A549 (cell line): ENCODE data around the gene SH2D1A. TPM values are rescaled to one million over a fixed set of nuclear protein-coding genes. Genes with fewer than 3 reads are reported as not detected.

Source experiments
- ATAC-seq, 2 experiments: fragments of 200-7000 bp in 1 of 2; fragments of >200 bp in 1 of 2; cut with Nextera tagmentation in 1 of 2; cut with Tn5 transposase in 1 of 2; 3 replicates each; pipeline versions ENCODE4 v1.8.0 to v1.9.1; 2018 to 2020; ENCODE audit warnings: mild to moderate bottlenecking in 1 of 2, moderate library complexity in 1 of 2
- CTCF ChIA-PET: fragments of 300-600 bp; sonication (Branson Sonifier 250); formaldehyde crosslinking; extraction: SDS; loops from one replicate; lab custom pipeline; 2021; ENCODE audit warnings: antibody characterized with exemption, inconsistent platforms; lab: Yijun Ruan, JAX
- POLR2A ChIA-PET: fragments of 350-600 bp; formaldehyde crosslinking; extraction: SDS; loops from one replicate; lab custom pipeline; 2021; ENCODE audit warnings: antibody characterized with exemption, inconsistent platforms; lab: Yijun Ruan, JAX
- DNase-seq, 2 experiments: peaks; one replicate each; pipeline versions ENCODE4 v3.0.0 to v3.0.0-alpha.2; 2011 to 2016; ENCODE audit warnings: low read depth in 1 of 2, low spot score in 1 of 2
- FAIRE-seq: peaks from 2 replicates; lab custom pipeline; 2011; peaks lifted over from hg19 to GRCh38; lab: Jason Lieb, UNC
- H3K27ac ChIP-seq, 2 experiments: fragments of >200 bp; sonication (Bioruptor Twin); formaldehyde crosslinking; 3 replicates each; pipeline ENCODE4 v1.5.1; 2016 to 2017
- H3K4me1 ChIP-seq: fragments of >200 bp; sonication (Bioruptor Twin); formaldehyde crosslinking; 3 replicates; pipeline ENCODE4 v1.6.1; 2016
- H3K4me2 ChIP-seq: fragments of >200 bp; sonication (Bioruptor Twin); formaldehyde crosslinking; 3 replicates; pipeline ENCODE4 v1.6.1; 2016
- H3K4me3 ChIP-seq: fragments of >200 bp; sonication (Bioruptor Twin); formaldehyde crosslinking; 3 replicates; pipeline ENCODE4 v1.5.1; 2016
- H3K9me3 ChIP-seq: fragments of >200 bp; sonication (Bioruptor Twin); formaldehyde crosslinking; 3 replicates; pipeline ENCODE4 v1.6.1; 2016
- CBX2 ChIP-seq: fragments of 200-600 bp; sonication (generic); IDR thresholded peaks from 2 replicates; pipeline ENCODE4 v1.6.1; 2016; ENCODE audit warnings: low read depth, mild to moderate bottlenecking, borderline replicate concordance
- CBX8 ChIP-seq: fragments of 200-600 bp; sonication (generic); IDR thresholded peaks from 2 replicates; pipeline ENCODE4 v1.6.1; 2016
- CHD4 ChIP-seq: fragments of 200-600 bp; sonication (generic); IDR thresholded peaks from 2 replicates; pipeline ENCODE4 v1.6.1; 2016; ENCODE audit warnings: antibody characterized with exemption, mild to moderate bottlenecking, borderline replicate concordance
- EP300 ChIP-seq, 2 experiments: fragments of >200 bp; sonication (Bioruptor Twin); formaldehyde crosslinking; IDR thresholded peaks; 2 replicates in 1 of 2; 3 replicates in 1 of 2; pipeline ENCODE4 v1.6.1; 2016 to 2017
- FOSL2 ChIP-seq, 2 experiments: fragments of 450-650 bp in 1 of 2; fragments of >200 bp in 1 of 2; sonication (Bioruptor Twin) in 1 of 2; formaldehyde crosslinking; IDR thresholded peaks; 2 replicates each; pipeline versions ENCODE4 v1.5.0 to v1.6.1; 2016 to 2020; ENCODE audit warnings: mild to moderate bottlenecking in 1 of 2, moderate library complexity in 1 of 2
- HOXB13 ChIP-seq: fragments of 250-450 bp; sonication (Bioruptor Pico); IDR thresholded peaks from 2 replicates; pipeline ENCODE4 v1.5.0; 2020; ENCODE audit warnings: low read depth, mild to moderate bottlenecking, moderate library complexity
- HOXB5 ChIP-seq: fragments of 250-450 bp; sonication (Bioruptor Pico); IDR thresholded peaks from 2 replicates; pipeline ENCODE4 v1.5.0; 2020; ENCODE audit warnings: mild to moderate bottlenecking, moderate library complexity
- KDM1A ChIP-seq: fragments of 200-600 bp; sonication (generic); IDR thresholded peaks from 2 replicates; pipeline ENCODE4 v1.6.1; 2016; ENCODE audit warnings: low read depth, mild to moderate bottlenecking
- KDM5A ChIP-seq: fragments of 200-600 bp; sonication (generic); IDR thresholded peaks from 2 replicates; pipeline ENCODE4 v1.6.1; 2016; ENCODE audit warnings: antibody characterized with exemption, mild to moderate bottlenecking
- MAZ ChIP-seq: fragments of 150-350 bp; IDR thresholded peaks from 2 replicates; pipeline ENCODE4 v1.6.1; 2014; ENCODE audit warnings: antibody characterized with exemption, low read depth, low read length, borderline replicate concordance
- RARB ChIP-seq: fragments of 250-450 bp; sonication (Bioruptor Pico); IDR thresholded peaks from 2 replicates; pipeline ENCODE4 v1.8.0; 2021; ENCODE audit warnings: mild to moderate bottlenecking, moderate library complexity
- TP53 ChIP-seq: fragments of 250-450 bp; sonication (Bioruptor Pico); IDR thresholded peaks from 2 replicates; pipeline ENCODE4 v1.5.0; 2021; ENCODE audit warnings: mild to moderate bottlenecking, moderate library complexity
- ZNF302 ChIP-seq: fragments of 250-450 bp; sonication (Bioruptor Pico); IDR thresholded peaks from 2 replicates; pipeline ENCODE4 v1.9.0; 2021; ENCODE audit warnings: inconsistent platforms, mild to moderate bottlenecking, moderate library complexity
- ZSCAN20 ChIP-seq: fragments of 250-450 bp; sonication (Bioruptor Pico); IDR thresholded peaks from 2 replicates; pipeline ENCODE4 v1.8.0; 2022; ENCODE audit warnings: mild to moderate bottlenecking, moderate library complexity
- WGBS: methylation state at CpG from one replicate; pipeline ENCODE4 v1.1.6; 2017; ENCODE audit errors: missing lambda C conversion rate; 5-methylcytosine and 5-hydroxymethylcytosine counted together
- polyA plus RNA-seq, 4 experiments: library from polyadenylated mRNA; depleted of rRNA in 3 of 4; stranded (reverse); fragments of >200 nt; fragmentation: RNase III in 1 of 4; extraction: RNeasy Plus Mini Kit Qiagen cat#74134 plus additional on column Dnase treatment in 1 of 4; gene quantifications; 2 replicates in 3 of 4; 3 replicates in 1 of 4; pipeline ENCODE4 v1.2.3, GENCODE V29; 2011 to 2017
- TF ChIP-seq, protein P1 (sequence below): fragments of >200 bp; sonication (Bioruptor Twin); formaldehyde crosslinking; IDR thresholded peaks from 2 replicates; pipeline ENCODE4 v1.6.1; 2016
- TF ChIP-seq, protein P2 (sequence below): fragments of 250-450 bp; sonication (Bioruptor Pico); IDR thresholded peaks from 2 replicates; pipeline ENCODE4 v1.5.0; 2020; ENCODE audit warnings: low read depth, mild to moderate bottlenecking, moderate library complexity
- TF ChIP-seq, protein P3 (sequence below): IDR thresholded peaks from 2 replicates; pipeline ENCODE4 v1.6.1; 2012
- TF ChIP-seq, protein P4 (sequence below): fragments of 250-450 bp; sonication (Bioruptor Pico); IDR thresholded peaks from 2 replicates; pipeline ENCODE4 v1.5.0; 2021; ENCODE audit warnings: mild to moderate bottlenecking, moderate library complexity, borderline replicate concordance
- TF ChIP-seq, protein P5 (sequence below): fragments of 150-350 bp; IDR thresholded peaks from 2 replicates; pipeline ENCODE4 v1.6.1; 2014; ENCODE audit warnings: low read depth, mild to moderate bottlenecking, low read length
- TF ChIP-seq, protein P6 (sequence below): IDR thresholded peaks from 2 replicates; pipeline ENCODE4 v1.6.1; 2012; ENCODE audit warnings: low read depth, borderline replicate concordance
- TF ChIP-seq, protein P7 (sequence below): IDR thresholded peaks from 2 replicates; pipeline ENCODE4 v1.6.1; 2012

The SH2D1A gene
- polyA plus RNA-seq, 2 of the 4 experiments (the other 2 are of a cell fraction), result not detected

DNA sequence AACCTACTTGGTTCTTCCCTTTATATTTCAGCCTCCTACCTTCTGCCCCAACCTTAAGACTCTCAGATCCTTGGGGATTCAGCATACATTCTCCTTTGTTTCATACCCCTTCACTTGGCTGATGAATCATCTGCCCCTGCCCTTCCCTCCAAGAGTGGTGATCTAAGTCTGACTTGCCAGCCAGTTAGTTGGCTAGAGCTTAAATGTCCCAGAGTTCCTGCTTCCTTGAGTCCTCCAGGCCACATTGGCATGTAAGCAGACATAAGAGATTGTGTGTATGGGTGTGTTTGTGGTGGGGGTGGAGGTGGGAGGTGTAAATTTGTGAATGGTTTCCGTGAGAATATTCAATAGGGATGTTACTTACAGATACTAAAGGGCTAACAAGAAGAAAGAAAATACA lies 17.6 kb upstream of the SH2D1A start:
- Histone ChIP-seq H3K27ac (no peak overlapping the region), H3K4me3 (no peak overlapping the region), H3K9me3 (no peaks in the 10 kb centered on the region), H3K4me1 (no peaks in the 10 kb centered on the region), H3K4me2 (no peak overlapping the region)
- DNase-seq (peak in 1 of 2 experiments; percentile 7), ATAC-seq (no peak), FAIRE-seq (peak; percentile 32)
- TF ChIP-seq MAZ (no peak), CBX8 (no peak), KDM5A (no peak)
- TF ChIP-seq, protein P1, sequence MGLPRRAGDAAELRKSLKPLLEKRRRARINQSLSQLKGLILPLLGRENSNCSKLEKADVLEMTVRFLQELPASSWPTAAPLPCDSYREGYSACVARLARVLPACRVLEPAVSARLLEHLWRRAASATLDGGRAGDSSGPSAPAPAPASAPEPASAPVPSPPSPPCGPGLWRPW, result no peak
- TF ChIP-seq, protein P2, sequence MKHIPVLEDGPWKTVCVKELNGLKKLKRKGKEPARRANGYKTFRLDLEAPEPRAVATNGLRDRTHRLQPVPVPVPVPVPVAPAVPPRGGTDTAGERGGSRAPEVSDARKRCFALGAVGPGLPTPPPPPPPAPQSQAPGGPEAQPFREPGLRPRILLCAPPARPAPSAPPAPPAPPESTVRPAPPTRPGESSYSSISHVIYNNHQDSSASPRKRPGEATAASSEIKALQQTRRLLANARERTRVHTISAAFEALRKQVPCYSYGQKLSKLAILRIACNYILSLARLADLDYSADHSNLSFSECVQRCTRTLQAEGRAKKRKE (CRISPR knock-in tag), result no peak
- ChIA-PET POLR2A (no interaction called here), CTCF (no interaction called here)
- WGBS, result 16% methylated on average over 1 of the region's 1 CpG

DNA sequence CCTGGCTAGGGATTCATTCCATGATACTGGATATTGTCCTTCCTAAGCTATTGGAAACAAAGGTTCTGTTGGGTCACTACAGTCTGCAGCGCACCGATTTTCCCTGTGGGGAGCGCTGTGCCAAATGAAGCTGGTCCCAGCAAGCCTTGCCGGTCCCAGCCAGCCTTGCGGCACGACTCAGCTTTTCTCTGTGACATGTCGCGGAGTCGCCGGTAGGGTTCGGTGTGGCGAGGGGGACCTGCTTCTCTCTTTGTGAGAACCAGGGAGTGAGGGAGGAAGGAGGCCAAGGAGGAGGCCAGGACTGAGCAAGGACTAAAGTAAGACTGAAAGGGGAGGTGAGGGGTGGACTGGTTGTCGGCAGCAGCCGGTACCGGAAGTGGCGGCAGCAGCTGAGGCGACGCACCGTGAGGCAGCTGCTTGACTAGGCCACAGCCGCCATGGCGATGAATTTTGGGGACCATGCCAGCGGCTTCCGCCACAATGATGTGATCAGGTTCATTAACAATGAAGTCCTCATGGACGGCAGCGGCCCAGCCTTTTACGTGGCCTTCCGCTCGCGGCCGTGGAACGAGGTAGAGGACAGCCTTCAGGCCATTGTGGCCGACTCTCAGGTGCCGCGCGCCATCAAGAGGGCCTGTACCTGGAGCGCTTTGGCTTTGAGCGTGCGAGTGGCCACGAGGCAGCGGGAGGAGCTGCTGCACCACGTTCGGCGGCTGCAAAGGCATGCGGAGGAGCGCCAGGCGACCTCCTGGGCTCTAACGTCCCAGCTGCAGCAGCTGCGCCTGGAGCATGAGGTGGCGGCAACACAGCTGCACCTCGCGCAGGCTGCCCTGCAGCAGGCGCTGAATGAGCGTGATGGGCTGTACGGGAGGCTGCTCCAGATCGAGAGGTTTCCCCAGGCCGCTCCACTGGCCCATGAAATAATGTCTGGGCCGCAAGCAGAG lies 13.6 kb upstream of the SH2D1A start, which contains the start of gene TEX13D:
TSS of gene TEX13D (plus strand) at position 180 of the 944 bp plus-strand sequence. CDS start at position 438, 258 bp downstream.
- ATAC-seq (no peak), FAIRE-seq (no peak), DNase-seq (no peak)
- Histone ChIP-seq H3K9me3 (no peaks in the 10 kb centered on the region), H3K4me2 (no peak within 1 kb of the TSS), H3K4me1 (no peaks in the 10 kb centered on the region), H3K4me3 (no peak within 1 kb of the TSS), H3K27ac (no peak within 1 kb of the TSS)
- POLR2A ChIA-PET, result no interaction called here
- TF ChIP-seq ZNF302 (CRISPR knock-in tag) (no peak), KDM1A (no peak), ZSCAN20 (CRISPR knock-in tag) (no peak), EP300 (IDR thresholded peaks at IDR 0.05) (no peak), TP53 (CRISPR knock-in tag) (no peak)
- TF ChIP-seq, protein P1, result no peak
- TF ChIP-seq, protein P3, sequence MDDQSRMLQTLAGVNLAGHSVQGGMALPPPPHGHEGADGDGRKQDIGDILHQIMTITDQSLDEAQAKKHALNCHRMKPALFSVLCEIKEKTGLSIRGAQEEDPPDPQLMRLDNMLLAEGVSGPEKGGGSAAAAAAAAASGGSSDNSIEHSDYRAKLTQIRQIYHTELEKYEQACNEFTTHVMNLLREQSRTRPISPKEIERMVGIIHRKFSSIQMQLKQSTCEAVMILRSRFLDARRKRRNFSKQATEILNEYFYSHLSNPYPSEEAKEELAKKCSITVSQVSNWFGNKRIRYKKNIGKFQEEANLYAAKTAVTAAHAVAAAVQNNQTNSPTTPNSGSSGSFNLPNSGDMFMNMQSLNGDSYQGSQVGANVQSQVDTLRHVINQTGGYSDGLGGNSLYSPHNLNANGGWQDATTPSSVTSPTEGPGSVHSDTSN, result no peak
- TF ChIP-seq, protein P4, sequence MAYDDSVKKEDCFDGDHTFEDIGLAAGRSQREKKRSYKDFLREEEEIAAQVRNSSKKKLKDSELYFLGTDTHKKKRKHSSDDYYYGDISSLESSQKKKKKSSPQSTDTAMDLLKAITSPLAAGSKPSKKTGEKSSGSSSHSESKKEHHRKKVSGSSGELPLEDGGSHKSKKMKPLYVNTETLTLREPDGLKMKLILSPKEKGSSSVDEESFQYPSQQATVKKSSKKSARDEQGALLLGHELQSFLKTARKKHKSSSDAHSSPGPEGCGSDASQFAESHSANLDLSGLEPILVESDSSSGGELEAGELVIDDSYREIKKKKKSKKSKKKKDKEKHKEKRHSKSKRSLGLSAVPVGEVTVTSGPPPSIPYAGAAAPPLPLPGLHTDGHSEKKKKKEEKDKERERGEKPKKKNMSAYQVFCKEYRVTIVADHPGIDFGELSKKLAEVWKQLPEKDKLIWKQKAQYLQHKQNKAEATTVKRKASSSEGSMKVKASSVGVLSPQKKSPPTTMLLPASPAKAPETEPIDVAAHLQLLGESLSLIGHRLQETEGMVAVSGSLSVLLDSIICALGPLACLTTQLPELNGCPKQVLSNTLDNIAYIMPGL (CRISPR knock-in tag), result no peak
- TF ChIP-seq, protein P5, sequence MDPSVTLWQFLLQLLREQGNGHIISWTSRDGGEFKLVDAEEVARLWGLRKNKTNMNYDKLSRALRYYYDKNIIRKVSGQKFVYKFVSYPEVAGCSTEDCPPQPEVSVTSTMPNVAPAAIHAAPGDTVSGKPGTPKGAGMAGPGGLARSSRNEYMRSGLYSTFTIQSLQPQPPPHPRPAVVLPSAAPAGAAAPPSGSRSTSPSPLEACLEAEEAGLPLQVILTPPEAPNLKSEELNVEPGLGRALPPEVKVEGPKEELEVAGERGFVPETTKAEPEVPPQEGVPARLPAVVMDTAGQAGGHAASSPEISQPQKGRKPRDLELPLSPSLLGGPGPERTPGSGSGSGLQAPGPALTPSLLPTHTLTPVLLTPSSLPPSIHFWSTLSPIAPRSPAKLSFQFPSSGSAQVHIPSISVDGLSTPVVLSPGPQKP, result no peak
- 86% methylated on average over 27 of the region's 57 CpGs for WGBS
- CTCF ChIA-PET, result no interaction called here

DNA sequence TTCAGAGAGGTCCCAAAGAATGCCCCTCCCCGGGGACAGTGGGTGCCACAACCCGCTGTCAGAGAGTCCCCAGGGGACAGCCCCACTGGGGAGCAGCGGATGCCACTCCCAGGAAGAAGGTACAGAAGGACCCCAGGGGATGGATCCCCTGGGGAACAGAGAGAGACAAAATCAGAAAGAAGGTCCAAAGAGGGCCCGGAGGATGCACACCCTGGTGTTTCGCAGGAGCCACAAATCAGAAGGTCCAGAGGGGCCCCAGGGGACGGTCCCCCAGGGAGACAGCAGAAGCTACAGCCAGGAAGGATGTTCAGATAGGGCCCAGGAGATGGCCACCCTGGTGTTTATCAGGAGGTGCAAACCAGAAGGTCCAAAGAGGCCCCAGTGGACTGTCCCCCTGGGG lies 12.5 kb upstream of the SH2D1A start:
- no peak overlapping the region for H3K4me2 ChIP-seq
- no peak for ATAC-seq
- 44% methylated on average over 4 of the region's 6 CpGs for WGBS
- DNase-seq, result no peak
- POLR2A ChIA-PET, result no interaction called here
- H3K4me1 ChIP-seq, result no peaks in the 10 kb centered on the region
- no peak overlapping the region for H3K4me3 ChIP-seq
- CTCF ChIA-PET, result no interaction called here
- no peak overlapping the region for H3K27ac ChIP-seq
- H3K9me3 ChIP-seq, result no peaks in the 10 kb centered on the region
- no peak for FAIRE-seq
- TF ChIP-seq TP53 (CRISPR knock-in tag), result no peak
- TF ChIP-seq CBX2, result no peak
- no peak for TF ChIP-seq HOXB13
- TF ChIP-seq RARB (CRISPR knock-in tag), result no peak
- TF ChIP-seq, protein P6, sequence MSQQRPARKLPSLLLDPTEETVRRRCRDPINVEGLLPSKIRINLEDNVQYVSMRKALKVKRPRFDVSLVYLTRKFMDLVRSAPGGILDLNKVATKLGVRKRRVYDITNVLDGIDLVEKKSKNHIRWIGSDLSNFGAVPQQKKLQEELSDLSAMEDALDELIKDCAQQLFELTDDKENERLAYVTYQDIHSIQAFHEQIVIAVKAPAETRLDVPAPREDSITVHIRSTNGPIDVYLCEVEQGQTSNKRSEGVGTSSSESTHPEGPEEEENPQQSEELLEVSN, result no peak
- no peak for TF ChIP-seq CBX8
- no peak for TF ChIP-seq CHD4
- TF ChIP-seq, protein P3, result no peak
- TF ChIP-seq HOXB5 (CRISPR knock-in tag), result no peak
- TF ChIP-seq, protein P7, sequence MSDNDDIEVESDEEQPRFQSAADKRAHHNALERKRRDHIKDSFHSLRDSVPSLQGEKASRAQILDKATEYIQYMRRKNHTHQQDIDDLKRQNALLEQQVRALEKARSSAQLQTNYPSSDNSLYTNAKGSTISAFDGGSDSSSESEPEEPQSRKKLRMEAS, result no peak
- TF ChIP-seq, protein P5, result no peak
- TF ChIP-seq FOSL2 (IDR thresholded peaks at IDR 0.05), result no peak
- no peak for TF ChIP-seq FOSL2 (CRISPR knock-in tag; IDR thresholded peaks at IDR 0.05)
